Natural killer cell (primary cell): ENCODE measurements around the gene IRS1. TPM values are rescaled to one million over a fixed set of nuclear protein-coding genes. Genes with fewer than 3 reads are reported as not detected.

Experiments
- ATAC-seq, 3 donors: fragments of 150-1000 bp in 2 of 3; fragments of 200-7000 bp in 1 of 3; cut with Tn5 transposase; 1 replicate in 1 of 3; 2 replicates in 2 of 3; pipeline ENCODE4 v1.10.0; 2021; ENCODE audit warnings: mild to moderate bottlenecking in 2 of 3, moderate library complexity in 2 of 3
- DNase-seq, 2 donors: peaks; one replicate each; pipeline versions ENCODE4 v3.0.0 to v3.0.0-alpha.2; 2013 to 2021; ENCODE audit warnings: mixed read lengths in 1 of 2
- H3K27ac ChIP-seq: one replicate; pipeline ENCODE4 v1.5.1; 2013; ENCODE audit warnings: mild to moderate bottlenecking, low read length
- H3K27me3 ChIP-seq: one replicate; pipeline ENCODE4 v1.6.1; 2013; ENCODE audit warnings: low read length; ENCODE audit not compliant: control insufficient read depth, insufficient read depth
- H3K36me3 ChIP-seq: one replicate; pipeline ENCODE4 v1.6.1; 2013; ENCODE audit warnings: low read length; ENCODE audit not compliant: control insufficient read depth, insufficient read depth
- H3K4me1 ChIP-seq: one replicate; pipeline ENCODE4 v1.6.1; 2013; ENCODE audit warnings: low read length; ENCODE audit not compliant: control insufficient read depth, insufficient read depth
- H3K4me3 ChIP-seq: one replicate; pipeline ENCODE4 v1.5.1; 2013; ENCODE audit warnings: low read length
- H3K9me3 ChIP-seq: one replicate; pipeline ENCODE4 v1.6.1; 2013; ENCODE audit warnings: low read length; ENCODE audit not compliant: control insufficient read depth, insufficient read depth
- H3K27ac Mint-ChIP-seq, 2 donors: one replicate each; pipeline ENCODE4 v1.8.0; 2022; ENCODE audit warnings: mild to moderate bottlenecking in 2 of 2, mixed read lengths in 2 of 2, moderate library complexity in 1 of 2
- H3K27me3 Mint-ChIP-seq, 2 donors: one replicate each; pipeline ENCODE4 v1.8.0; 2022; ENCODE audit warnings: low read depth in 2 of 2, mixed read lengths in 2 of 2
- H3K36me3 Mint-ChIP-seq: one replicate; pipeline ENCODE4 v1.8.0; 2022; ENCODE audit warnings: mixed read lengths
- H3K4me1 Mint-ChIP-seq, 2 donors: one replicate each; pipeline ENCODE4 v1.8.0; 2022; ENCODE audit warnings: mixed read lengths in 2 of 2
- H3K4me3 Mint-ChIP-seq: one replicate; pipeline ENCODE4 v1.8.0; 2022; ENCODE audit warnings: mild to moderate bottlenecking, moderate library complexity, mixed read lengths
- H3K9me3 Mint-ChIP-seq, 2 donors: one replicate each; pipeline ENCODE4 v1.8.0; 2022; ENCODE audit warnings: mixed read lengths in 2 of 2
- WGBS: methylation state at CpG from one replicate; pipeline ENCODE4 v1.1.7; 2013; ENCODE audit warnings: missing lambda C conversion rate; ENCODE audit not compliant: insufficient coverage; 5-methylcytosine and 5-hydroxymethylcytosine counted together
- intact Hi-C: fragments of 100-400 bp; cut with micrococcal nuclease; formaldehyde crosslinking; loops from one replicate; pipeline ENCODE4 v1.14.2; 2022
- total RNA-seq, 4 donors: library from RNA; stranded (reverse); fragments of 120-200 nt in 1 of 4; gene quantifications; one replicate each; pipeline versions ENCODE4 v1.2.3 to v1.2.4, GENCODE V29; 2013 to 2022
- TF ChIP-seq, protein P1 (sequence below): fragments of 200-600 bp; IDR thresholded peaks from one replicate; pipeline ENCODE4 v1.8.0; 2022; ENCODE audit warnings: antibody characterized with exemption

IRS1 gene
- total RNA-seq, 3 donors from 2014 or later (not counting 1 experiment from before 2014, with no cell fraction given): 0.09 to 0.55 (median 0.36) TPM

DNA sequence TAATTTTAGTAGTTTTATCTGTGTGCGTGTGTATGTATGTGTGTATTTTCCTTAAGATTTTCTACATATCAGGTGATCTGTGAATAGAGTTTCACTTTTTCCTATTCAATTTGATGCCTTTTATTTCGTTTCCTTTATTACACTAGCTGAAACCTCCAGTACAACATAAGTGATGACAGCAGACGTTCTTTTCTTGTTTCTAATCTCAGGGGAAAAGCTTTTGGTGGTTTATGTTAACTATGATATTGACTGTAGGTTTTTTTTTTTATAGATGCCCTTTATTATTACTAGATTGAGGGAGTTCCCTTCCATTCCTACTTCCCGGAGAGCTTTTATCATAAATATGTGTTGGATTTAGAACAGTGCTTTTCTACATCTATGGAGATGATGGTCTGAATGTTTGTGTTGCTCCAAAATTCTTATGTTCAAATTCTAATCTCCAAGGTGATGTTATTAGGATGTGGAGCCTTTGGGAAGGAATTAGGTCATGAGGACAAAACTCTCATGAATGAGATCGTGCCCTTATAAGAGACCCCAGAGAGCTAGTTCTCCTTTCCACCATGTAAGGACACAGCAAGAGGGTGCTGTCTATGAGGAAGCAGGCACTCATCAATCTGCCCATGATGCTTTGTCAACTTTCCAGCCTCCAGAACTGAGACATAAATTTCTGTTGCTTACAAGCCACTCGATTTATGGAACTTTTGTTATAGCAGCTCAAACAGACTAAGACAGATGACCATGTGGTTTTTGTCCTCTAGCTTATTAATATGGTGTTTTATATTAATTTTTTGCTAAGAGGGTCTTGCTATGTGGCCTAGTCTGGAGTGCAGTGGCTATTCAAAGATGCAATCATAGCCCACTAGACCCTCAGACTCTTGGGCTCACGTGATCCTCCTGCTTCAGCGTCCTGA is 30.4 kb upstream of the IRS1 start:
- Mint-ChIP-seq H3K27ac (no peak overlapping the region), H3K36me3 (no peaks in the 10 kb centered on the region), H3K27me3 (peaks cover 6 to 10% of the 10 kb centered on the region in 2 donors), H3K4me3 (no peak overlapping the region), H3K9me3 (no peaks in the 10 kb centered on the region), H3K4me1 (no peaks in the 10 kb centered on the region)
- no peaks in the 10 kb centered on the region for H3K27me3 ChIP-seq
- no peak for DNase-seq
- ATAC-seq: no peak
- 87% methylated on average over 4 of the region's 8 CpGs for WGBS
- H3K36me3 ChIP-seq: no peaks in the 10 kb centered on the region
- intact Hi-C loops: no loop called here
- TF ChIP-seq, protein P1, sequence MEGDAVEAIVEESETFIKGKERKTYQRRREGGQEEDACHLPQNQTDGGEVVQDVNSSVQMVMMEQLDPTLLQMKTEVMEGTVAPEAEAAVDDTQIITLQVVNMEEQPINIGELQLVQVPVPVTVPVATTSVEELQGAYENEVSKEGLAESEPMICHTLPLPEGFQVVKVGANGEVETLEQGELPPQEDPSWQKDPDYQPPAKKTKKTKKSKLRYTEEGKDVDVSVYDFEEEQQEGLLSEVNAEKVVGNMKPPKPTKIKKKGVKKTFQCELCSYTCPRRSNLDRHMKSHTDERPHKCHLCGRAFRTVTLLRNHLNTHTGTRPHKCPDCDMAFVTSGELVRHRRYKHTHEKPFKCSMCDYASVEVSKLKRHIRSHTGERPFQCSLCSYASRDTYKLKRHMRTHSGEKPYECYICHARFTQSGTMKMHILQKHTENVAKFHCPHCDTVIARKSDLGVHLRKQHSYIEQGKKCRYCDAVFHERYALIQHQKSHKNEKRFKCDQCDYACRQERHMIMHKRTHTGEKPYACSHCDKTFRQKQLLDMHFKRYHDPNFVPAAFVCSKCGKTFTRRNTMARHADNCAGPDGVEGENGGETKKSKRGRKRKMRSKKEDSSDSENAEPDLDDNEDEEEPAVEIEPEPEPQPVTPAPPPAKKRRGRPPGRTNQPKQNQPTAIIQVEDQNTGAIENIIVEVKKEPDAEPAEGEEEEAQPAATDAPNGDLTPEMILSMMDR: no peak
- peaks cover 3% of the 10 kb centered on the region for H3K4me1 ChIP-seq
- H3K4me3 ChIP-seq: no peak overlapping the region
- H3K9me3 ChIP-seq: no peaks in the 10 kb centered on the region
- H3K27ac ChIP-seq: no peak overlapping the region

- no peak for ATAC-seq
- Mint-ChIP-seq H3K4me1 (no peaks in the 10 kb centered on the region), H3K9me3 (no peaks in the 10 kb centered on the region), H3K4me3 (no peak overlapping the region), H3K27ac (no peak overlapping the region), H3K27me3 (peaks cover 6 to 10% of the 10 kb centered on the region in 2 donors), H3K36me3 (no peaks in the 10 kb centered on the region)
- Histone ChIP-seq H3K4me3 (no peak overlapping the region), H3K9me3 (no peaks in the 10 kb centered on the region), H3K36me3 (no peaks in the 10 kb centered on the region), H3K4me1 (no peaks in the 10 kb centered on the region), H3K27ac (no peak overlapping the region), H3K27me3 (no peaks in the 10 kb centered on the region)
- no CpG with 5 or more reads among the region's 2 CpGs for WGBS
- TF ChIP-seq, protein P1: no peak
- DNase-seq: no peak
- intact Hi-C loops: no loop called here
These were observed 28.6 kb upstream of the IRS1 start for GRCh38 chr2:226828191-226828590.

GRCh38 chr2:226825056-226825455 is 25.4 kb upstream of the IRS1 start:
- Mint-ChIP-seq H3K4me3 (no peak overlapping the region), H3K9me3 (no peaks in the 10 kb centered on the region), H3K4me1 (no peaks in the 10 kb centered on the region), H3K27me3 (peaks cover 5 to 8% of the 10 kb centered on the region in 2 donors), H3K36me3 (no peaks in the 10 kb centered on the region), H3K27ac (no peak overlapping the region)
- Histone ChIP-seq H3K36me3 (no peaks in the 10 kb centered on the region), H3K4me3 (no peak overlapping the region), H3K4me1 (no peaks in the 10 kb centered on the region), H3K27me3 (no peaks in the 10 kb centered on the region), H3K9me3 (no peaks in the 10 kb centered on the region), H3K27ac (no peak overlapping the region)
- TF ChIP-seq, protein P1: no peak
- WGBS: 7% methylated on average over 1 of the region's 2 CpGs
- intact Hi-C loops: no loop called here
- ATAC-seq (no peak), DNase-seq (no peak)
